Stimulated activated CD4-positive, alpha-beta T cell treated with anti-CD3 and anti-CD28 coated beads, Interleukin-1b, Interleukin-23, amount 100 ng/mL, for 24 hours (primary cell): ENCODE data around the gene FGF4.

Experiments used
- DNase-seq, 4 experiments: peaks; one replicate each; pipeline ENCODE4 v3.0.0-alpha.2; 2020; ENCODE audit warnings: low read depth in 4 of 4, low spot score in 1 of 4

FGF4 gene

GRCh38 chr11:69775163-69775755 is at the start of gene FGF4:
TSS of gene FGF4 (minus strand) at chr11:69775341. CDS start at chr11:69775084, 257 bp downstream.
- no peak for DNase-seq

- DNase-seq, result no peak
Observed at GRCh38 chr11:69823641-69824265, 48.6 kb upstream of the FGF4 start.

- no peak for DNase-seq
Observed at GRCh38 chr11:69822676-69823494, 47.7 kb upstream of the FGF4 start.

GRCh38 chr11:69821511-69822040 is 46.4 kb upstream of the FGF4 start:
- DNase-seq, result no peak

- DNase-seq, result no peak
Observed at GRCh38 chr11:69820441-69820840, 45.3 kb upstream of the FGF4 start.

- no peak for DNase-seq
Observed at GRCh38 chr11:69819541-69820070, 44.5 kb upstream of the FGF4 start.

GRCh38 chr11:69818603-69819441 is 43.7 kb upstream of the FGF4 start, which contains the start of gene FGF3:
TSS of gene FGF3 (minus strand) at chr11:69819416. CDS start at chr11:69818933, 483 bp downstream.
- DNase-seq, result no peak

GRCh38 chr11:69818231-69818602 is 43.1 kb upstream of the FGF4 start:
- DNase-seq, result no peak

GRCh38 chr11:69817265-69818230 is 42.4 kb upstream of the FGF4 start:
- DNase-seq, result no peak

- no peak for DNase-seq
Observed at GRCh38 chr11:69816671-69817070, 41.5 kb upstream of the FGF4 start.

- DNase-seq, result no peak
Observed at GRCh38 chr11:69815973-69816372, 40.8 kb upstream of the FGF4 start.

- DNase-seq, result no peak
Observed at GRCh38 chr11:69814902-69815301, 39.8 kb upstream of the FGF4 start.

GRCh38 chr11:69814411-69814810 is 39.3 kb upstream of the FGF4 start:
- no peak for DNase-seq

- DNase-seq, result no peak
Observed at GRCh38 chr11:69813839-69814238, 38.7 kb upstream of the FGF4 start.

- no peak for DNase-seq
Observed at GRCh38 chr11:69812946-69813345, 37.8 kb upstream of the FGF4 start.

- no peak for DNase-seq
Observed at GRCh38 chr11:69812256-69812655, 37.1 kb upstream of the FGF4 start.

GRCh38 chr11:69811431-69811830 is 36.3 kb upstream of the FGF4 start:
- DNase-seq, result no peak

- DNase-seq, result no peak
Observed at GRCh38 chr11:69810289-69811118, 35.4 kb upstream of the FGF4 start.

- no peak for DNase-seq
Observed at GRCh38 chr11:69808667-69809086, 33.5 kb upstream of the FGF4 start.
